NCI-H1105 treated with DMSO at 0.1 percent for 48 hours (cell line): ENCODE results near the gene GGA2.

ENCODE experiments used
- DNase-seq: peaks from one replicate; lab custom pipeline; 2025; lab: John Stamatoyannopoulos, UW

Gene GGA2

GRCh38 chr16:23414731-23415130, 95.6 kb downstream of the GGA2 start:
- DNase-seq: no peak
